Astrocyte (in vitro differentiated cells and primary cell): ENCODE results near the gene SMARCC2. TPM values are rescaled to one million over a fixed set of nuclear protein-coding genes. Genes with fewer than 3 reads are reported as not detected.
"Not testable (repeated sequence)": the region's sequence is repeated elsewhere in the genome, so short reads cannot be mapped to it uniquely, and the experiment has no call there.

Source experiments
- DNase-seq: peaks from one replicate; pipeline ENCODE4 v3.0.0-alpha.2; 2010; ENCODE audit warnings: low read depth
- FAIRE-seq: peaks from 2 replicates; lab custom pipeline; 2011; peaks lifted over from hg19 to GRCh38; lab: Jason Lieb, UNC
- H2AFZ ChIP-seq: 2 replicates; pipeline ENCODE4 v1.6.0; 2012; ENCODE audit warnings: low read depth, low read length, inconsistent platforms
- H3K27ac ChIP-seq: 2 replicates; pipeline ENCODE4 v1.5.1; 2011; ENCODE audit warnings: low read depth, low read length, inconsistent platforms
- H3K27me3 ChIP-seq: 2 replicates; pipeline ENCODE4 v1.6.0; 2011; ENCODE audit warnings: low read length, inconsistent platforms; ENCODE audit not compliant: insufficient read depth
- H3K36me3 ChIP-seq: 2 replicates; pipeline ENCODE4 v1.5.1; 2011; ENCODE audit warnings: low read length, inconsistent platforms; ENCODE audit not compliant: insufficient read depth
- H3K4me1 ChIP-seq: 2 replicates; pipeline ENCODE4 v1.5.1; 2011; ENCODE audit warnings: low read length, inconsistent platforms; ENCODE audit not compliant: insufficient read depth
- H3K4me2 ChIP-seq: 2 replicates; pipeline ENCODE4 v1.6.0; 2012; ENCODE audit warnings: low read length, inconsistent platforms
- H3K4me3 ChIP-seq: 2 replicates; pipeline ENCODE4 v1.5.1; 2011; ENCODE audit warnings: low read depth, mild to moderate bottlenecking, low read length, inconsistent platforms; ENCODE audit not compliant: insufficient read depth
- H3K79me2 ChIP-seq: 2 replicates; pipeline ENCODE4 v1.6.0; 2012; ENCODE audit warnings: mild to moderate bottlenecking, low read length, inconsistent platforms; ENCODE audit not compliant: insufficient read depth
- H3K9ac ChIP-seq: 2 replicates; pipeline ENCODE4 v1.6.0; 2012; ENCODE audit warnings: mild to moderate bottlenecking, low read length, inconsistent platforms
- H3K9me3 ChIP-seq: 2 replicates; pipeline ENCODE4 v1.5.1; 2012; ENCODE audit warnings: low read depth, mild to moderate bottlenecking, low read length, inconsistent platforms; ENCODE audit not compliant: insufficient read depth
- H4K20me1 ChIP-seq: 2 replicates; pipeline ENCODE4 v1.6.0; 2012; ENCODE audit warnings: low read length, inconsistent platforms; ENCODE audit not compliant: insufficient read depth
- H3K27ac Mint-ChIP-seq: one replicate; pipeline ENCODE4 v1.8.0; 2021; ENCODE audit warnings: mild to moderate bottlenecking, mixed read lengths; ENCODE audit not compliant: unreplicated experiment
- H3K27me3 Mint-ChIP-seq: one replicate; pipeline ENCODE4 v1.8.0; 2021; ENCODE audit warnings: low read depth, mixed read lengths; ENCODE audit not compliant: unreplicated experiment
- H3K36me3 Mint-ChIP-seq: one replicate; pipeline ENCODE4 v1.8.0; 2021; ENCODE audit warnings: low read depth, mixed read lengths; ENCODE audit not compliant: unreplicated experiment
- H3K4me1 Mint-ChIP-seq: one replicate; pipeline ENCODE4 v1.8.0; 2021; ENCODE audit warnings: low read depth, mixed read lengths; ENCODE audit not compliant: unreplicated experiment
- H3K4me3 Mint-ChIP-seq: one replicate; pipeline ENCODE4 v1.8.0; 2021; ENCODE audit warnings: mild to moderate bottlenecking, moderate library complexity, mixed read lengths; ENCODE audit not compliant: unreplicated experiment
- H3K9me3 Mint-ChIP-seq: one replicate; pipeline ENCODE4 v1.8.0; 2021; ENCODE audit warnings: mild to moderate bottlenecking, mixed read lengths; ENCODE audit not compliant: unreplicated experiment
- EZH2 ChIP-seq: IDR thresholded peaks from 2 replicates; pipeline ENCODE4 v1.6.1; 2012; ENCODE audit warnings: mild to moderate bottlenecking, low read length, inconsistent platforms; ENCODE audit not compliant: insufficient read depth
- total RNA-seq: library from RNA; stranded (reverse); gene quantifications from 2 replicates; pipeline ENCODE4 v1.2.1, GENCODE V29; 2021
- TF ChIP-seq, protein P1 (sequence below): IDR thresholded peaks from 2 replicates; pipeline ENCODE4 v1.5.1; 2011; ENCODE audit warnings: low read depth, mild to moderate bottlenecking, inconsistent platforms, low read length, moderate library complexity; ENCODE audit not compliant: insufficient read depth

The SMARCC2 gene
- total RNA-seq, 1 donor from 2014 or later: 57.6 TPM

DNA sequence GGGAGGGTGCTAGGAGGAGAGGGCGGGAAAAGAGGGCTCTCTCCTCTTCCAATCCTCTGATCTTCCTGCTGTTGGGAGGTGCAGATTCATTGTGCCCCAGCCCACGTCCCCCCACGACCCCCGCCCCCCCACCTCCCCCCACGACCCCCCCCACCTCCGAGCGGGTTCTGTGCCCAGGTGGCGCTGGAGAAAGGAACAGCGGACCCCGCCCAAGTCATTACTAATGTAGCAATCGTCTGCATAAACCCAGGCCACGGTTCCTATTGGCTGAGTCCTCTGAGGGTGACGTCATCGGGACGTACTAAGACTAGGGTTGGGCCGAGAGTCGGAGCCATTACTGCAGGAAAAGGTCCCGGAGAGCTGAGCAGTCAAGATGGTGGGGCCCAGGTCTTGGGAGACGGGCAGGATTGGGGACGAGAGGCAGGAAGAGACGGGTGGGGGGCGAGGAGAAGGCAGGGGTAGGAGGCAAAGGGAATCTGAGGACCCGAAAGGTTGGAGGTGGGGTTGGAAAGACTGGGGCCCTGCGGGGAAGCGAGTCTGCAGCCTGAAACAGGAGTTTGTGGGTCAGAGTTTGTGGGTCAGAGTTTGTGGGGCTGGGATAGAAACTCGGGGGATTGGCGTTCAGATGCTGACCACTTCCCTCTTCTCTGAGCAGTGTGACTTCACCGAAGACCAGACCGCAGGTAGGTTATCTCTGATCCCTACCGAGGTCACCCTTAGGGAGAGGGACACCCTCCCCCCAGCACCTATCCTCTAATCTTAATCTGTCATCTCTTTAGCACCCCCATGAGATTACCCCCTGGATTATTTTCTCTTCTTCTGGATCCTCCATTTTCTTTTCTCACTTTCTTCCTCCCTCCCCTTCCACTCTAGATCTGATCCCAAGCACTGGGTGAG, 31.0 kb downstream of the SMARCC2 start, which contains the start of gene MYL6:
TSS of gene MYL6 (plus strand) at position 331 of the 897 bp plus-strand sequence. CDS start at position 374, 43 bp downstream.
- H3K9me3 ChIP-seq: no peaks in the 10 kb centered on the region
- peaks cover 17% of the 10 kb centered on the region for H3K4me1 Mint-ChIP-seq
- no peaks in the 10 kb centered on the region for H3K27me3 ChIP-seq
- peak within 1 kb of the TSS; percentile 95 for H3K27ac ChIP-seq
- H3K79me2 ChIP-seq: peaks cover 56% of the 10 kb centered on the region
- DNase-seq (peak; percentile 95), FAIRE-seq (no peak)
- H3K36me3 Mint-ChIP-seq: peaks cover 43% of the 10 kb centered on the region
- peaks cover 44% of the 10 kb centered on the region for H3K36me3 ChIP-seq
- peaks cover 36% of the 10 kb centered on the region for H3K4me1 ChIP-seq
- peak within 1 kb of the TSS; percentile 99 for H3K9ac ChIP-seq
- H3K4me2 ChIP-seq: peak within 1 kb of the TSS; percentile 99
- peak within 1 kb of the TSS; percentile 43 for H2AFZ ChIP-seq
- peak within 1 kb of the TSS; percentile 91 for H3K4me3 Mint-ChIP-seq
- TF ChIP-seq, protein P1, sequence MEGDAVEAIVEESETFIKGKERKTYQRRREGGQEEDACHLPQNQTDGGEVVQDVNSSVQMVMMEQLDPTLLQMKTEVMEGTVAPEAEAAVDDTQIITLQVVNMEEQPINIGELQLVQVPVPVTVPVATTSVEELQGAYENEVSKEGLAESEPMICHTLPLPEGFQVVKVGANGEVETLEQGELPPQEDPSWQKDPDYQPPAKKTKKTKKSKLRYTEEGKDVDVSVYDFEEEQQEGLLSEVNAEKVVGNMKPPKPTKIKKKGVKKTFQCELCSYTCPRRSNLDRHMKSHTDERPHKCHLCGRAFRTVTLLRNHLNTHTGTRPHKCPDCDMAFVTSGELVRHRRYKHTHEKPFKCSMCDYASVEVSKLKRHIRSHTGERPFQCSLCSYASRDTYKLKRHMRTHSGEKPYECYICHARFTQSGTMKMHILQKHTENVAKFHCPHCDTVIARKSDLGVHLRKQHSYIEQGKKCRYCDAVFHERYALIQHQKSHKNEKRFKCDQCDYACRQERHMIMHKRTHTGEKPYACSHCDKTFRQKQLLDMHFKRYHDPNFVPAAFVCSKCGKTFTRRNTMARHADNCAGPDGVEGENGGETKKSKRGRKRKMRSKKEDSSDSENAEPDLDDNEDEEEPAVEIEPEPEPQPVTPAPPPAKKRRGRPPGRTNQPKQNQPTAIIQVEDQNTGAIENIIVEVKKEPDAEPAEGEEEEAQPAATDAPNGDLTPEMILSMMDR: no peak
- TF ChIP-seq EZH2: no peak
- peaks cover 50% of the 10 kb centered on the region for H4K20me1 ChIP-seq
- peak within 1 kb of the TSS; percentile 99 for H3K27ac Mint-ChIP-seq
- H3K27me3 Mint-ChIP-seq: no peaks in the 10 kb centered on the region
- H3K9me3 Mint-ChIP-seq: no peaks in the 10 kb centered on the region
- H3K4me3 ChIP-seq: peak within 1 kb of the TSS; percentile 99

DNA sequence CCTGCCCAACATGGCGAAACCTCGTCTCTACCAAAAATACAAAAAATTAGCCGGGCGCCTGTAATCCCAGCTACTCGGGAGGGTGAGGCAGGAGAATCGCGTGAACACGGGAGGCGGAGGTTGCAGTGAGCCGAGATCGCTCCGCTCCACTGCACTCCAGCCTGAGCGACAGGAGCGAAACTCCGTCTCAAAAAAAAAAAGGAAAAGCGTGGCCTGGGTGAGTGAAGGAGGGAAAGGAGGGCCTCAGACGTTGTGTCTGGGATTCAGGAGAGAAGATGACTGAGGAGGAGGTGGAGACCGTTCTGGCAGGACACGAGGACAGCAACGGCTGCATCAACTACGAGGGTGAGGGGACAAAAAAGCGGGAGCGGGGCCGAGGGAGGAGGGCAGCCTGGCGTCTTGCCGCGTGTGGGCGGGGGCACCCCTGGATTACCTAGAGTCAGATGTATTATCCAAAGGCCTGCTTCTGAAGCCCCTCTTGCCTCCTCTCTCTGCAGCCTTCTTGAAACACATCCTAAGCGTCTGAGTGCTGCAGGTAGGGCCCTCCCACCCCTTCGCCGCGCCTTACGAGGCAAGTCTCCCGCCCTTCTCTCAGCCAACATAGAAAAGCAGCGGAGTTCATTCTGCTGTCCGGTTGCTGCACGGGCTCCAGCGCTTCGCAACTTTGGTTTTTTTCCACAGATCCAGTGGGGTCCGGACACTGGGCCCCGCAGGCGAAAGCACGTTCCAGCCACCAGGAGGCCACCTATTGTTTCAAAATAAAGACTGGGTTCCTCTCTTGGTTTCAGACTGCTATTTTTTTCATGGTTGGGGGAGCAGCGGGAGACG, 31.9 kb downstream of the SMARCC2 start:
- no peaks in the 10 kb centered on the region for H3K27me3 ChIP-seq
- H2AFZ ChIP-seq: peak overlapping the region; percentile 43
- peak overlapping the region; percentile 96 for H3K27ac Mint-ChIP-seq
- H3K27me3 Mint-ChIP-seq: no peaks in the 10 kb centered on the region
- H3K9me3 ChIP-seq: no peaks in the 10 kb centered on the region
- peaks cover 63% of the 10 kb centered on the region for H3K79me2 ChIP-seq
- peak overlapping the region; percentile 81 for H3K9ac ChIP-seq
- FAIRE-seq (no peak), DNase-seq (peak; percentile 77)
- H3K9me3 Mint-ChIP-seq: no peaks in the 10 kb centered on the region
- peaks cover 40% of the 10 kb centered on the region for H3K36me3 Mint-ChIP-seq
- peaks cover 35% of the 10 kb centered on the region for H3K36me3 ChIP-seq
- H3K4me1 Mint-ChIP-seq: peaks cover 15% of the 10 kb centered on the region
- peak overlapping the region; percentile 99 for H3K4me2 ChIP-seq
- H3K4me3 Mint-ChIP-seq: peak overlapping the region; percentile 91
- peaks cover 42% of the 10 kb centered on the region for H4K20me1 ChIP-seq
- H3K4me1 ChIP-seq: peaks cover 41% of the 10 kb centered on the region
- peak overlapping the region; percentile 73 for H3K27ac ChIP-seq
- H3K4me3 ChIP-seq: peak overlapping the region; percentile 64
- no peak for TF ChIP-seq EZH2
- TF ChIP-seq, protein P1: peak; percentile 72

DNA sequence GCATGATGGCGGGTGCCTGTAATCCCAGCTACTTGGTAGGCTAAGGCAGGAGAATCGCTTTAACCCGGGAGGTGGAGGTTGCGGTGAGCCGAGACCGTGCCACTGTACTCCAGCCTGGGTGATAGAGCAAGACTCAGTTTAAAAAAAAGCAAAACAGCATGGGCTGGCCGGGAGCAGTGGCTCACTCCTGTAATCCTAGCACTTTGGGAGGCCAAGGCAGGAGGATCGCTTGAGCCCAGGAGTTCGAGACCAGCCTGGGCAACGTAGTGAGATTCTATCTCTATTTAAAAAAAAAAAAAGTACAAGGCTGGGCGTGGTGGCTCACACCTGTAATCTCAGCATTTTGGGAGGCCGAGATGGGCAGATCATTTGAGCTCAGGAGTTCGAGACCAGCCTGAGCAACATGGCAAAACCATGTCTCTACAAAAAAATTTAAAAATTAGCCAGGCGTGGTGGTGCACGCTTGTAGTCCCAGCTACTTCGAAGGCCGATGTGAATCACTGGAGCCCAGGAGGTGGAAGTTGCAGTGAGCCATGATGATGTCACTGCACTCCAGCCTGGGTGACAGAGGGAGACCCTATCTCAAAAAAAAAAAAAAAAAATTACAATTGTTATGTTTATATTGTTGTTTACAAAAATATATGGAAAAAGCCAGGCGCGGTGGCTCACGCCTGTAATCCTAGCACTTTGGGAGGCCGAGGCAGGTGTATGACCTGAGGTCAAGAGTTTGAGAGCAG, 32.7 kb downstream of the SMARCC2 start:
- Histone ChIP-seq H3K4me1 (peaks cover 41% of the 10 kb centered on the region), H4K20me1 (peaks cover 34% of the 10 kb centered on the region), H3K27ac (peak overlapping the region; percentile 73), H3K4me2 (peak overlapping the region; percentile 99), H3K4me3 (peak overlapping the region; percentile 64), H3K79me2 (peaks cover 56% of the 10 kb centered on the region), H3K36me3 (peaks cover 28% of the 10 kb centered on the region), H2AFZ (peak overlapping the region; percentile 43), H3K9ac (peak overlapping the region; percentile 81)
- not testable (repeated sequence) for H3K27me3 Mint-ChIP-seq, H3K9me3 Mint-ChIP-seq, H3K9me3 ChIP-seq, FAIRE-seq, H3K27me3 ChIP-seq, DNase-seq
- H3K4me1 Mint-ChIP-seq: peaks cover 14% of the 10 kb centered on the region
- H3K4me3 Mint-ChIP-seq: peak overlapping the region; percentile 91
- peak overlapping the region; percentile 96 for H3K27ac Mint-ChIP-seq
- H3K36me3 Mint-ChIP-seq: peaks cover 38% of the 10 kb centered on the region
